GM19395 (cell line): ENCODE results near the gene TESMIN.

Experiments
- ATAC-seq: cut with Tn5 transposase; IDR thresholded peaks from one replicate; pipeline ENCODE4 v1.9.1; 2021; ENCODE audit warnings: mild to moderate bottlenecking, moderate library complexity; ENCODE audit not compliant: unreplicated experiment

Gene TESMIN

DNA sequence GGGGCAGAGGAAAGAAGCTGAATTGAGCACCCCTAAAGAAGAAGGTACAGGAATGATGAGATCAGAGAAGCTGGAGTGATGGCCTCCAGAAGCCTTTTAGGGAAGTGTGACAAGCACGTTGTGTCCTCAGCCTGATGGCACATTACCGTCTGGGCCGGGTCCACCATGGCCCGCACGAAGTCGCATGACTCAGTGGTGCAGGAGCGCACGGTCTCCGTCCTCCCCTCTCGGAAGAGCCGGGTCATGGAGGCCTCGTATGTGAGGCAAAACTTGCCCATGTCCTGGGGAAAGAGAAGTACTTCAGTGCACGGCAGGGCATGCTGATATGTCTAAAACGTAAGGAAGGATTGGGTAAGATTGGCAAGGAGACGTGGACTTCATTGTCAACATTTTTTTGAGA is 11.2 kb upstream of the TESMIN start:
- ATAC-seq = no peak

DNA sequence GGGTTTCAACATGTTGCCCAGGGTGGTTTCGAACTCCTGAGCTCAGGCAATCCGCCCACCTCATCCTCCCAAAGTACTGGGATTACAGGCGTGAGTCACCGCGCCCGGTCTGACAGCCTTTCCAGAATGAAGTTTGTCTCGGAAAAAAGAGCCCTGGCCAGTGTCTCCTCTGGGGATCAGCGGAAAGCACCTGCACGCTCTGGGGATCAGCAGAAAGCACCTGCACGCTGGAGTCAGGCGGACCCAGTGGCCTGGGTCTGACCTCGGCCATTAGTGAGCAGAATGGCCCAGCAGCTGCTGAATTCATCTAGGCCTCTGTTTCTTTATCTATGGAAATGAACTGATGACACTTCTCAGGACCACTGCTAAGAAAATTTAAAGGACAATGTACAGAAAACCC is 10.5 kb upstream of the TESMIN start:
- no peak for ATAC-seq

DNA sequence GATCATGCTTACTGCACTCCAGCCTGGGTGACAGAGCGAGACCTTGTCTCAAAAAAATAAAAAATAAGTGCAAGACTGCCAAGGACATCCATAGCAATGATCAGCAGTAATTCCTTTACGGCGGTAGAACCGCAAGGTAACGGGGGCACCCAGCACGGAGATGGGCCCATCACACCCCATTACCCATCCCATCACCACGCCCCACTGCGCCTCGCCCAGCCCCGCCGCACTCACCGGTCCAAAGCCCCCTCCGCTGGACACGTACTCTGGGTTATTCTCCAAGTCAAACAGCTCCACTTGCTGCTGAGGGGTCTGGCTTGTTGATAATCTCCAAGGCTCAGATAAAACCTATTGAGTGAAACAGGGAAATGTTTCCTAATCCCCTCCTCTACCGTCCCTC is 8.7 kb upstream of the TESMIN start:
- ATAC-seq = no peak

DNA sequence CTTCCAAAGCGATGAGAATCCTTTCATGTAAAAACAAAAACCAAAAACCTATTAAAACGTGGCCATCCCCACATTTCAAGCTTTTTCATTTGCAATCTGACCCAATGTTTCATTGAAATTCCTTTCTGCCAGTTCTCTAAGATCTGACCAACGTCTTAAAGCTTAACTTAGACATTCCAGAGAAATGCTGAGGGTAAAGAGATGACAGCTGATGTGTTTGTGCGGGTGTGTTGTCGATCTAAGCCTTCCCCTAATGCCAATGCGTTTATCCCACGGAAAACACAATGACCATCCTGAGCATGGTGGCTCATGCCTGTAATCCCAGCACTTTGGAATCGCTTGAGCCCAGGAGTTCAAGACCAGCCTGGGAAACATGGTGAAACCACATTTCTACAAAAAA is 6.4 kb upstream of the TESMIN start:
- no peak for ATAC-seq

DNA sequence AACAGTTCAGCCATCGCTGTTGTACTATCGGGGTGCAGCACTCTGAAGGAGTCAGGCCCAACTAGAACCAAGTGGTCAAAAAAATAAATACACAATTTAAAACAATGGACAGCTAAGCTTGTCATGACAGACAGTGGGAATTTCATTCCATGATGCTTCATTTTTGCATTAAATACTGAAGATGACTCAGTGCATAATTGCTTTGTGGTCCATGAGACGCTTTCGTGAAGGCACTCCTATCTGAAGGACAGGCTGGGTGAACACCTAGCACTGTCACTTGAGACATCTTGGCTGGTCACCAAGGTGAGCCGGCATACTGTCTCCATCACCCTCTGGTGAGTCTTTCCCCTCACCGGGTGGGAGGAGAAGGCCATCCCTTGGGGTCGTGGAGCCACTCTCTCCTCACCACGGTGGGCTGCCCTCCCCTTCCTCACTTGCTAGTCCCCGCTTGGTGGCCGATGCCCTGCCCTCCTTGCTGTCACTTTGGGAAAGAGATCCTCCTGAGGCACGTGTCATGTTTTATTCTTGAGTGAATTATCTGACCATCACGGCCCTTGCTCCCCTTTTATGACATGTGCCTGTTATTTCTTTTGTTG is 4.9 kb upstream of the TESMIN start:
- no peak for ATAC-seq

DNA sequence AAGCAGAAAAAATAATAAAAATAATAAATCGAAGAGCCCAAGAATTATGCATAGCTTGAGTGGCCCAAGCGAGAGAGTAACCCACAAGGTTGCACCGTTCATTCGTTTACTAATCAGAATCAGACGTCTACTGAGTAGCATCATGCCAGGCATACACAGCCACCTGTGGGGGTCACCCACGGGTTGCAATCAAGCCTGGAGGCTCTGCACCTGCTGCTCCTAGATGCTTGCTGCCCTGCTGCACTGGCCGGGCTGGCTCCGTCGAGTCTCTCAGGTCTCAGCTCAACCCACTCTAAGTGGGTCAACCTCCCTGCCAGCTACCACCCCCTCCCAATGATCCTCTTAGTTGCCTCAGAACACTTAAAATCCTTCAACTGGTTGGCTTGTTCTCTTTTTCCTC is 2.0 kb upstream of the TESMIN start:
- ATAC-seq = no peak

DNA sequence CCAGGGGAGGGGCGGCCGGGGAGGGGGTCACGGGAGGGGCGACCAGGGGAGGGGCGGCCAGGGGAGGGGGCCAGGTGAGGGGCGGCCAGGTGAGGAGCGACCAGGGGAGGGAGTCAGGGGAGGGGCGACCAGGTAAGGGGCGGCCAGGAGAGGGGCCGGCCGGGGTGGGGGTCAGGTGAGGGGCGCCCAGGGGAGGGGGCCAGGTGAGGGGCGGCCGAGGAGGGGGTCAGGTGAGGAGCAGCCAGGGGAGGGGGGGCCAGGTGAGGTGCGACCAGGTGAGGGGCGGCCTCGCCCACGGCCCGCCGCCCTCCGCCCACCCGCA is 355 bp downstream of the TESMIN start:
- no peak for ATAC-seq

DNA sequence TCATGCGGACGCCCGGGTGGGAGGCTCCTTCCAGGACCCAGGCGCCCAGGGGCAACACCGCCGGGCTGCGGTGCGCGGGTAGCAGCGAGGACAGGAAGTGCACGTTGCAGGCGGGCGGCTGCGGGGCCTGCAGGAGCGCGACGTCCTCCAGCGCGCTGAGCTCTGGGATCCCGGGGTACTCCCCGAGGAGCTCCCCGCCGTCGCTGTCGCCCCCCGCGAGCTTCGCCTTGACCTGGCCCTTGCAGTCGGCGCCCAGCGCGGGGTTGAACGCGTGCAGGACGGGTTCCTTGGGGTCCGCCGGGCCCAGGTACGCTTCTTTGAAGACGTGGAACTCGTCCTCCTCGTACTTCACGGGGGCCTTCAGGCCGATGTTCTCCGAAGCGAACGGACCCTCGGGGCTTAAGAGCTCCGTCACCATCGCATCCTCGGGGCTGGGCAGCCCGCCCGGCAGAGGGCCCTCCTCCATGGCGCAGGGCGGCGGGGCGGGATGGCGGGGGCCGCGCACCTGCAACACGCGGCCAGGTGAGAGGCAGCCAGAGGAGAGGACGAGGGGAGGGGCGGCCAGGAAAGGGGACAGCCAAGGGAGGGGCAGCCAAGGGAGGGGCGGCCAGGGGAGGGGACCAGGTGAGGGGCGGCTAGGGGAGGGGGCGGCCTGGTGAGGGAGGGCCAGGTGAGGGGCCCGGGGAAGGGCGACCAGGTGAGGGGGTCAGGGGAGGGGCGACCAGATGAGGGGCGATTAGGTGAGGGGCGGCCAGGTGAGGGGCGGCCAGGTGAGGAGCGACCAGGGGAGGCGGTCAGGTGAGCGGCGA is 921 bp downstream of the TESMIN start:
- no peak for ATAC-seq

DNA sequence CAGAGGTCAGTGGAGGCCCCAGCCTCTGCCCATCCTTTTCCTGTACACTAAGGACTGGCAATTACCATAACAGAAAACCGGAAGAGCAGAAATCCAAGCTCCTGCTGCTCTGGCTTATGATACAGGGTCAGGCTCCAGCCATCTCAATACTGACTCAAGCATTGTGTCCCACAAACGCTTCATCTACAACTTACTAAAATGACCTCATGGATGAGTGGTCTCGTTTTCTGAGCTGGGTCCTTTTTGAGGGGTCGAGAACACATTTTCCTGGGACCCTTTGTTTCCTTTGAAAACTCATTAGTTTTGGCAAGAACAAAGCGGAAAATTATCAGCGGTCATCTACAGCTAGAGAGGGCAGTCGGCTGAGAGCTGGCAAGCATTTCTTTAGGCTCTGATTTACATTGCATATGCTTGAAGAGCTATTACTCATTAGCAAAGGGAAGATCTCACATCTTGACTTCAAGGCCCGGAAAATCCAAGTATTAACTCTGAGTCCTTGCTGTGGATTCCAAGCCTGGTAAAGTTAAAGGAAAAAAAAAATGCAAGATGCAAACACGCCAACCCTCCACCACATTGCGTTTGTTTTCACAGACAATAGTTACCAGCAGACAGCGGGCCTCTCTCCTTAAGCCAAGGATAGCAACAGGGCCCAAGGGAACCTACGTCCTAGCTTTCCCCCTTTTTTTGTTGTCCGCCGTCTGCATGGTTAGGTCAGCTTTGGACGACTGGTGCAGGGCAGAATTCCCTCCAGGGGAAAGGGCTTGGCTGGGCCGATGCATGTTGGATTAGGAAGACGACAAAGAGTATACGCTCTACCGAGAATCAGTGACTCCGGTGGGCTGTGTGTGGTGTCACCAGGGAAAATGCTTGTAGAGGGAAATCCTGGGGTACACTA is 1.8 kb downstream of the TESMIN start:
- ATAC-seq = no peak

DNA sequence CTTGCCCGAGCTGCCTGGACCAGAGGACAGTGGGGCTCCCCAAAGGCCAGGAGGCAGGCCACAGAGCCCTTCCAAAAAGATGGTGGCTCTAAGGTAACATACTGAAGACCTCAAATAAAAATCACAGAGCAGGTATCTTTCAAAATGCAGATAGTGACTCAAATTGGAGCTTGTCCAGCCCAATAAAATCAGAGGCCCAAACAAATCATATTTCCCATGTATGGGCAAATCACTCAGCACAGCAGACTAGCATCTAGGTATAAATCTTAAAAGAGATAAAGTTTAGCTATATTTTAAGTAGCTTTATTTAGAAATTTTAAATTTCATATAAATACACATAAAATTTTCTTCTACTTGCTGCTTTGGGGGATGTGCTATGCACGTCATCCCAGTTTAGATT is 3.3 kb downstream of the TESMIN start:
- no peak for ATAC-seq

DNA sequence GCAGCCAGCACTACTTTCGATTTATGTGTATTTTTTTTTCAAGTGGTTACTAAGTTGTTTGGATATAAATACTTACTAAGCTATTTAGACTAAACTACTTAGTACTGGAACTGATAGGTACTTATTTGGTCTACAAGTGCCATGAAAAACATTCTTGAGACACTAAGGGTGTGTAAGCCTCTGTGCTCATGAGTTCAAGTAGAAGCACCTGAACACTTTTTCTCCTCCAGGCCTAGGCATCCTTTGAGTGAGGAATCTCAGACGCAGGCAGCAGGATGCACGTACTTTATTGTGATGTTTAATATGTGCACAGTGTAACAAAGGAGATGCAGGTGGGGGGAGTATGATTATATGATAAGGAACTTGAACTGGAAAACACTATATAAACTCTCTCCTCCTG is 7.8 kb downstream of the TESMIN start:
- ATAC-seq = no peak

DNA sequence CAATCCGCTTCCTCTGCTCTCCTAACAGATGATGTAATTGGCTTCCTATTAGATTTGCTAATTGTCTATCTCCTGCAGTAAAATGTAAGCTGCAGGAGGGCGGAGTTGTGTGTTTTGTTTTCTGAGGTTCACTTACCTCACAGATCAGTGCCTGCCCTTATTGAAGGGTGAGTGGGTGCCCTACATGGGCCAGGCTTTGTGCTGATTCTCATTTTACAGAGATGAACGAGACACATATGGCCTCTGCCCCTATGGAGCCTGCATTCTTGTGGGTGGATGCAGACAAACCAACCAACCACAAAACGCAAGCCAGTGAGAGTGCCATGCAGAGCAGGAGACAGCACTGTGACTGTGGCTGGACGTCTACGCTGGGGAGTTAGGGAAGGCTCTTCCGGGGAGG is 9.9 kb downstream of the TESMIN start:
- ATAC-seq = no peak

DNA sequence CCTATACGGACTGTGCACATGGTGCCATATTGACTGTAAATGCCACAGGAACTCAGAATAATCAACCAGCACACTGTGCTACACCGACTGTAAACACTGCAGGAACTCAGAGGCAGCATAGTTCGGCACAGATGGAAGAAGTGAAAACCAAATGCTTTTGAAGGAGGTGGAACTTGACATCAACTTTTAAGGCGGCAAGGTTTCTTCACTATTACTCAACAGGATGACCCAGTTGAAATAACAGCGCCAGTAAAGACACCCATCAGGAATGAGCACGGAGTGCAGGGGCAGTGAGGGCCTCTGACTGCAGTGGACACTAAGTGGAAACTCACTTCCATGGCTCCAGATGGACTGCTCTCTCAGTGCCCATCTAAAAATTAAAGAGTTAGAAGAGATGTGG is 15.7 kb downstream of the TESMIN start:
- ATAC-seq = no peak

DNA sequence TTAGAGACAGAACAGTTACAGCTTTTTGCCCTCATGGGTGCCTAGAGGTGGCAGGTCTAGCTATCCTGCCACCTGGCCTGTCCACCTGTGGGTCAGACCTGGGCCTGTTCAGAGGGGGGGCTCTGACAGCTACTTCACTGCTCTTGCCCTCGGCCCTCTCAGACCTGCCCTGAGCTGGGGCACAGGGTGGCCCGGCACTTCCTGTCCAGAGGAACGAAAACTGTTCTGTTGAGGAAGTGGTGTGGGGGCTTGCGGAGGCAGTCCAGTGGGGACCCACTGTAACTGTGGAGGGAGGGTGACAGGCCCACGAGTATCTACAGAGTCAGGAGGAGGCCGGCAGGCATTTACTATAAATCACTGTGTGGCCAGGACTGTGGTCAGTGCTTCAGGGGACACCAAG is 16.2 kb downstream of the TESMIN start:
- ATAC-seq = no peak

DNA sequence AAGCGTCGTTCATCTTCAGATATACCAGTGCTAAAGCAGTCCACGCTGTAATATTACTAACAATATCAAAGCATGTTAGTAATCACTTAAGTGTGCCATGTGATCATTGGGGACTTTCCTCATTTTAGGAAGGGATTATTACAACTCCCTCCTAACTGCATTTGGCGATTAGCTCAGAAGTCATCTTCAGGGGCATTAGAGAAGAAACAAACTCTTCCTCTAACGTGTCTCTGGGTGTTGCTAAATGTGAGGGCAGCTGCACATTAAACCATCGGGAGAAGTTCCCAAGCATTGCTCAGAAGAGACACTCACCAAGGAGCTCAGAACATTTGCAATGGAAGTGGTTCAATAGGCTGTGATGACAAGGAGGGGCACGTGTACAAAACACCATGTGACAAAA is 17.2 kb downstream of the TESMIN start:
- no peak for ATAC-seq

DNA sequence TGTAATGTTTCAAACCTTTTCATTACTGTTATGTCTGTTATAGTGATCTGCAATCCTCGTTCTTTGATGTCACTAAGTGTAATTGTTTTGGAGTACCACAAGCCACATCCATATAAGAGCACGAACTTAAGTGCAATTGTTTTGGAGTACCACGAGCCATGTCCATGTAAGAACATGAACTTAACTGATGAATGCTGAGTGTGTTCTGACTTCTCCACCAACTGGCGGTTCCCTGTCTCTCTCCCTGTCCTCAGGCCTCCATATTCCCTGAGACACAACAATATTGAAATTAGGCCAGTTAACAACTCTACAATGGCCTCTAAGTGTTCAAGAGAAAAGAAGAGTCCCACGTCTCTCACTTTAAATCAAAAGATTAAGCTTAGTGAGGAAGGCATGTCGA is 23.5 kb downstream of the TESMIN start:
- no peak for ATAC-seq

DNA sequence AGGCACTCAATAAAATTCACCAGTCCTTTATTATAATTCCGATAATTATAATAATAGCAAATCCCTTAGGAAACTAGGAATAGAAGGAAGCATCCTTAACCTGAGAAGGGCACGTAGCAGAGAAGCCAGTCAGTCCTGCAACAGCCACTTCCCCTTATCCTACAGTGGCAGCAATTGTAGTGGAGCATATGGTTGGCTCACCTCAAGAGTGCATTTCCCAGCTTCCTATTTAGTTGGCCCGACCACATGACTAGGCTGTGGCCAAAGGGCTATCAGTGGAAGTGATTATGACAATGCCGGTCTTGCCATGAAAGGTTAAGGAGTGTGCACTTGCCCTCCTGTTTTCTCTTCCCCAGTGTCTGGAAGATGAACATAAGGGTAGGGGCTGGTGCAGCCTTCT is 27.0 kb downstream of the TESMIN start:
- no peak for ATAC-seq

DNA sequence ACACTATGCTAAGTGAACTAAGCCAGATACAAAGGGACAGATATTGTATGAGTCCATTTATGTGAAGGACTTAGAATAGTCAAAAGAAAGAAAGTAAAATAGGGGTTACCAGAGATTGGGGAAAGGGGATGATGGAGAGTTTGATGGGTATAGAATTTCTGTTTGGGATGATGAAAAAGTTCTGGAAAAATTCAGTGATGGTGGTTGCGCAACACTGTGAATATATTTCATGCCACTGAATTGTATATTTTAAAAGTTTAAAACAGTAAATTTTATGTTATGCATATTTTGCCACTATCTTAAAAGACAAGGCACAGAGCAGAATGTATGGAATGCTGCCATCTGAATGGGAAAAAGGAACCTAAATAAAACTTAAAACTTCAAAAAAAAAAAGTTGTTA is 29.2 kb downstream of the TESMIN start:
- no peak for ATAC-seq

DNA sequence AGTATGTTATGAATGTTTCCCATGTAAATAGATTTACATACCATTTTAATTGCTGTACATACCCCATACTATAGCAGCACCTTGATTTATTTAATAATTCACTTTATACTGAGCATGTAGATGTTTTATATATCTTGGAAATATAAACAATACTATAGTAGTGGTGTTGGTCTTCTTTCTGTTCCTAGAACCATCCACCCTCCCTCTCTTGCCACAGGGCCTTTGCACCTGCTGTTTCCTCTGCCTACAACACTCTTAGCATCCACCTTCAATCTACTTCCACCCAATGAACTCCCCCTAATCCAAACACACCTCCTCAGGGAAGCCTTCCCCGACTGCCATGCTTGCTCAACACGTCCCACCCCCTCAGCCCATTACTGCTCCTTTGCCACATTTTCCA is 30.2 kb downstream of the TESMIN start:
- no peak for ATAC-seq

DNA sequence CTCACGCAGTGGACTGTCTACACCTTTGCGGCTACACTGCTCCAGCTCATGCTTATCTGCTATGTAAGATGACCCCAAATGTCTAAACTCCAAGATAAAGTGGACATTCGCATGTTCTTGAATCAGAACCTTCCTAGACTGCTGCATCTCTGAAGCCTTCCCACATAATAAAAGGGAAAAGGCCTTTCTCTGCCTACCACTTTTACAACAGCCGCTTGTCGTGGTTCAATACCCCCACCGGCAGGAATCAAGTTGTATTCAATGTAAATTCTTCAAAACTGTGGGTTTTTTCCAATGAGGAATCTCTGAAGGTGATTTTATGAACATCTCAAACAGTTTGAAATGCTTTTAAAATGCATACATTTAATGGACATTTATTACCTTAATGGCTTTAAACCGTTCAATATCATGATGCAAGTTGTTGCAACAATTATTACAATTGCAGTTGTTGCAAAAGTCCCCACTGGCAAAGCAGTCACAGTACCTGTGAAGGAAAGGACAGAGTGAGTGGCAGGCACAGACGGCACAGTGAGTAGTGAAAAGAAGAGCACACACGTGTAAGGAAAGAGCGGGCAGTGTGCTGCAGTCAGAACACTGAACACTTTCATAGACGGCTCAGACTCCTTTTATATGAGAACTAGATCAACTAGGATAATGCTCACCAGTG is 35.7 kb downstream of the TESMIN start:
- no peak for ATAC-seq

DNA sequence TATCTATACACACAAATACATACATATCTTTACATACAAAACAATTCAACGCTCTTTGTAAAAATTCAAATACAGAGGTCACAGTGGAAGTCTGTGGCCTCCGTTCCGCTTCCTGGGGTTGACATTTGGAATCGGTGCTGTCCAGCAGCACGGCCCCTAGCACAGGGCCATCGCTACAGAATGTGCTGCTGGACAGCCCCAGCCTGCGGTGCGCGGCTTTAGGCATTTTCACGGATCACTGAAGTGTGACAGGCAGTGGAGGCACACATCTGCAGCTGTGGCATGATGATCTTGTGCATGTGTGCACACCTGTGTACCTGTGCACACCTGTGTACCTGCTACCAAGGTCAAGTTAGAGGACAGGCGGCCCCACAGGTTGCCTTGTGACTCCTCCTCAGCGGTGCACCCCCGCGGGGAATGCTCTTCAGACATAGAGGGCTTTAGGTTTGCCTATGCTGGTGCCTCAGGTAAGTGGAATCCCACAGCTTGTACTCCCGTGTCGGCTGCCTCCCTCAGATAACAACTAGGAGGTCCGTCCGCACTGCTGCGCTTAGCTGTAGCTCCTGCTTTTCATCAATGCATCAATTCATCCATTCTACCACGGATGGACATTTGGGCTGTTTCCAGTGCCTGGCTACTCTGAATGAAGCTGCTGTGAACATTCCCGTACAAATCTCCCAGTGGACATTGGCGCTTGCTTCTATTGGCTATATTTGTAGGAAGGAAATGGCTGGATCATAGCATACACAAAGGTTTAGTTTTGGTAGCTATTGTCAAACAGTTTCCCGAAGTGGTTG is 37.1 kb downstream of the TESMIN start:
- no peak for ATAC-seq
